HL-60 (cell line): ENCODE data around the gene BPIFA2.

Experiments used
- POLR2AphosphoS5 ChIP-seq: IDR thresholded peaks from 2 replicates; pipeline ENCODE4 v1.6.1; 2012; ENCODE audit warnings: low read depth
- TF ChIP-seq, protein P1 (sequence below): IDR thresholded peaks from one replicate; pipeline ENCODE4 v1.5.1; 2011; ENCODE audit warnings: low read length, control low read depth, inconsistent platforms; ENCODE audit not compliant: insufficient read depth

DNA sequence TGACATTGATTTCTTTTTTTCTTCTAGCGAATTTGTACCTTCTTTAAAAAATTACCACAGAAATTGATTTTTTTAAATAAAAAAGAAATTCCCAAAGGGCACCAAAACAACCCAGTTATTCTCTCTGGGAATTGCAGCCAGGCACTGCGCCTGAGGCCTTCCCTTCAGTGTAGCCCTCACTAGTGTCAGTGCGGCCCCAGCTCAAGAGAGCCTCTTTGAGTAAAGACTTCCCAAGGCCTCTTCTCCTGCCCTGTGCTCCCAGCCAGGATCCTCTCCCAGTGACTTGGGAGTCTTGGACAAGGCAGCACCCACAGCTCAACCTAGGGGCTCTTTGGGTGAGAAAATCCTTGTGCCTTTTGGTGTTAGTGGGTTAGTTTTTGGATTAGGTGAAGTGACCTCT is 47.0 kb upstream of the BPIFA2 start:
- TF ChIP-seq, protein P1, sequence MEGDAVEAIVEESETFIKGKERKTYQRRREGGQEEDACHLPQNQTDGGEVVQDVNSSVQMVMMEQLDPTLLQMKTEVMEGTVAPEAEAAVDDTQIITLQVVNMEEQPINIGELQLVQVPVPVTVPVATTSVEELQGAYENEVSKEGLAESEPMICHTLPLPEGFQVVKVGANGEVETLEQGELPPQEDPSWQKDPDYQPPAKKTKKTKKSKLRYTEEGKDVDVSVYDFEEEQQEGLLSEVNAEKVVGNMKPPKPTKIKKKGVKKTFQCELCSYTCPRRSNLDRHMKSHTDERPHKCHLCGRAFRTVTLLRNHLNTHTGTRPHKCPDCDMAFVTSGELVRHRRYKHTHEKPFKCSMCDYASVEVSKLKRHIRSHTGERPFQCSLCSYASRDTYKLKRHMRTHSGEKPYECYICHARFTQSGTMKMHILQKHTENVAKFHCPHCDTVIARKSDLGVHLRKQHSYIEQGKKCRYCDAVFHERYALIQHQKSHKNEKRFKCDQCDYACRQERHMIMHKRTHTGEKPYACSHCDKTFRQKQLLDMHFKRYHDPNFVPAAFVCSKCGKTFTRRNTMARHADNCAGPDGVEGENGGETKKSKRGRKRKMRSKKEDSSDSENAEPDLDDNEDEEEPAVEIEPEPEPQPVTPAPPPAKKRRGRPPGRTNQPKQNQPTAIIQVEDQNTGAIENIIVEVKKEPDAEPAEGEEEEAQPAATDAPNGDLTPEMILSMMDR: no peak
- TF ChIP-seq POLR2AphosphoS5: no peak
